ENCODE results near the gene OR5K1.

The OR5K1 gene

DNA sequence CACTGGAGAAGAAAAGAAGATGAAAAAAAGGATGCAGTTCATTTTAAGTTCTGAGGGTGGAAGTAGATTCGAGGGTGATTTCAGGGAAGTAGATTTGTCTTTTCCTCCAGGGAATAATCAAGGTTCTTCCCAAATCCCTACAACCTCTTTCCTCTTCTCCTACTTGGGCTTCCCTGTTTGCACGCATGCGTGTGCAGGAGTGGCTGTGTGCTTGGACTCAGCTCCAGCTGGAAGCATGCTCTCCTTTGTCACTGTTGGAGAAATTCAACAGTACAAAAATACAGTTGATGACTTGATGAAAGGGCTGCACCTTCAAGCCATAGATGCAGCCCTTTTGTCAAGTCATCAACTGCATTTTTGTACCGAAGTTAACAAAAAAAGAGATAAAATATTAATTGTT, 38.3 kb downstream of the OR5K1 start:
- no peak for TF ChIP-seq CTCF (IDR thresholded peaks at IDR 0.05)

- TF ChIP-seq CTCF (IDR thresholded peaks at IDR 0.05) = no peak
These were observed 39.0 kb downstream of the OR5K1 start for GRCh38 chr3:98501863-98502576.

- no peak for TF ChIP-seq CTCF (IDR thresholded peaks at IDR 0.05)
These were observed 41.5 kb downstream of the OR5K1 start for GRCh38 chr3:98504539-98504938.

DNA sequence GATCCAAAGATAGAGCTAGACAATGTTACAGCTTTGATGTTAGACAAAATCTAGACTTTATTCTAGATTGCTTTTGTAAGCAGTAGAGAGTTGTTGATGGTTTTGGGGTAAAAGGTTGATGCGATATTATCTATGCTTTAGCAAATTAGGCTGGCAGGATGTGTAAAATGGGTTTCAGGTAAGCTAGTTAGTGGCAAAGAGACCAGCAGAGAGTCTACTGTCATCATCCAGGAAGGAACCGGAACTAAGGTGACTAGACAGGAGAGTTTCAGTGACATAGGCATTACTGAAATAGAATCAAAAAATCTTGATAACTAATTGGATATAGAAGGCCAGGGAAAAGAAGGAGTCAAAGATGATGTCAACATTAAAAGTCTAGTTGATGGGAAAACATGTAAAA, 45.6 kb downstream of the OR5K1 start:
- TF ChIP-seq CTCF (IDR thresholded peaks at IDR 0.05) = no peak

DNA sequence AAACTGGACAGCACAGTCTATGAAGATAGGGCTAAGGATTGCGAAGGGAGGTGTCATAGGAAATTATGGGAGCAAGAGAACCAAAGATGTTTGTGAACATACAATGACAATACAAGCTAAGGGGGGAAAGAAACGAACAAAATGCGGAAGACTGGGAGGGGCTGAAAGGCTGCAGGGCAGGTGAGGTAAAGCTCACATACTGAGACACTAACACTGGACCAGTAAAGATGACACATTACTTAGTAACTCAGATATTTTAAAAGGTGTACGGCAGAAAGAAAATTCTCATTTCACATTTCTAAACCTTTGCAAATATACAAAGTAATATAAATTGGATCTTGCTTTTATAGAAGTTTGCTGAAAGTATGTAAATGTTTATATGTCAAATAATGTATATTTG, 49.6 kb downstream of the OR5K1 start:
- no peak for TF ChIP-seq CTCF (IDR thresholded peaks at IDR 0.05)

GRCh38 chr3:98513091-98513511, 50.1 kb downstream of the OR5K1 start:
- TF ChIP-seq CTCF (IDR thresholded peaks at IDR 0.05) = no peak

- no peak for TF ChIP-seq CTCF (IDR thresholded peaks at IDR 0.05)
These were observed 50.7 kb downstream of the OR5K1 start for GRCh38 chr3:98513736-98514135.

DNA sequence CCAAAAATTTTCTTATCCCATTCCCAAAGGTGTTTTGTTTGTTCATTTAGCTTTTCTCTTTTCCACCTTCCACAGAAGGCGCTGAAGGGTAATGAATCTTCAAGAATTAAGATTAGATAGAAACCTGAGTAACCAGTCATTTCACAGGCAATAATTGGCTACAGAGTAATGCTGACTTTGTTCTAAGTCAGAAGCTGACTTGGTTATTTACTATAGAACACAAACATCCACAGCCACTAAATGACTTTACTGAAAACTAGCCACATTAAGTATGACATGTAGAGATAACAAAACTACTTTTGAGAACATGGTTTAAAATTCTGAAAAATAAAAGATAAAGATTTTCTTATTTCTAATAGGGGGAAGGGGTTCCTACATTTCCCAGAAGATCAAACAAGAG, 51.9 kb downstream of the OR5K1 start:
- TF ChIP-seq CTCF (IDR thresholded peaks at IDR 0.05) = no peak
